ENCODE measurements around the gene OTUB2.

GRCh38 chr14:94043111-94043755 lies 17.1 kb downstream of the OTUB2 start:
- TF ChIP-seq, protein P1, sequence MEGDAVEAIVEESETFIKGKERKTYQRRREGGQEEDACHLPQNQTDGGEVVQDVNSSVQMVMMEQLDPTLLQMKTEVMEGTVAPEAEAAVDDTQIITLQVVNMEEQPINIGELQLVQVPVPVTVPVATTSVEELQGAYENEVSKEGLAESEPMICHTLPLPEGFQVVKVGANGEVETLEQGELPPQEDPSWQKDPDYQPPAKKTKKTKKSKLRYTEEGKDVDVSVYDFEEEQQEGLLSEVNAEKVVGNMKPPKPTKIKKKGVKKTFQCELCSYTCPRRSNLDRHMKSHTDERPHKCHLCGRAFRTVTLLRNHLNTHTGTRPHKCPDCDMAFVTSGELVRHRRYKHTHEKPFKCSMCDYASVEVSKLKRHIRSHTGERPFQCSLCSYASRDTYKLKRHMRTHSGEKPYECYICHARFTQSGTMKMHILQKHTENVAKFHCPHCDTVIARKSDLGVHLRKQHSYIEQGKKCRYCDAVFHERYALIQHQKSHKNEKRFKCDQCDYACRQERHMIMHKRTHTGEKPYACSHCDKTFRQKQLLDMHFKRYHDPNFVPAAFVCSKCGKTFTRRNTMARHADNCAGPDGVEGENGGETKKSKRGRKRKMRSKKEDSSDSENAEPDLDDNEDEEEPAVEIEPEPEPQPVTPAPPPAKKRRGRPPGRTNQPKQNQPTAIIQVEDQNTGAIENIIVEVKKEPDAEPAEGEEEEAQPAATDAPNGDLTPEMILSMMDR (IDR thresholded peaks at IDR 0.05) = no peak
- TF ChIP-seq POLR2AphosphoS5 (IDR thresholded peaks at IDR 0.05; ENCODE audit: insufficient read depth in 1 of 2, low read depth in 1 of 2) = no peak
- TF ChIP-seq POLR2A (IDR thresholded peaks at IDR 0.05) = no peak

Data from vagina (tissue), 2 donors.